ENCODE measurements around the gene KIAA0040.

Gene KIAA0040

GRCh38 chr1:175200678-175201521 is 8.3 kb upstream of the KIAA0040 start:
- no peak for DNase-seq

DNA sequence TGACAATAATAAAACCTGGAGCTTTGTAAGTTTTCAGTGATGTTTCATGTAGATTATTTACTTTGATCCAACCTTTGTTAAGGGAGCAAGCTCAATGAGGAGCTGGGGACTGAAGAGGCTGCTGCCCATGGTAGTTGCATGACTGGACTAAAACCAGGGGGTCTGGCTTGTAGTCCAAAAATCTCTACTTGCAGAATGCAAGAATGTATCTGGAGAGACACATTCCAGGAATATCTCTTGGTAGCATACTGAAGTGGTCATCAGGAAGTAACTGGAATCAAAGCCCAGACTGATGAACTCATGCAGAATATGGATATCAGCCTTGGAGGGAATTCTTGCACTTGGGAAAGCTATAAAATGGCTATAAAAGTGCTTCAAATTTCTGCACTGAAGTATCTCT is 5.8 kb upstream of the KIAA0040 start:
- no peak for DNase-seq

GRCh38 chr1:175197531-175197930 is 5.0 kb upstream of the KIAA0040 start:
- DNase-seq, result no peak

GRCh38 chr1:175195798-175196197 is 3.2 kb upstream of the KIAA0040 start:
- DNase-seq, result no peak

DNA sequence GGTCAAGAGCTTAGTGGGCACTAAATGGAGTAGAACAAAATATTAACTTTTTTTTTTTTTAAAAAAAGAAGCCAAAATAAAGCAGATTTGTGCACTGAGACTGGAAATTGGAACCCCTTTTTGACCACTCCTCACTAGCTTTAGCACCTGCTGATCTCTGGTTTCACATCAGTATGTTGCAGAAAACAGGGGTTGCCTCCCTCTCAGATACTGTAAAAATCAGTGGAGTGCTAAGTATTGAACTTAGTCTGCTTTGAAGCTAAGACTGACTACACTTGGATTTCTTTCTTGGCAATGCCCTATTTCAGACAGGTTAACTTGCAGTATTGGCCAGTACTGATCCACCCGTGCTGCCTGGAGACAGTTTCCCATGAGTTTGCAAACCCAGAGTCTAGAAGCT is 2.7 kb upstream of the KIAA0040 start:
- no peak for DNase-seq

- DNase-seq, result no peak
Observed at GRCh38 chr1:175193527-175193910, 943 bp upstream of the KIAA0040 start.

DNA sequence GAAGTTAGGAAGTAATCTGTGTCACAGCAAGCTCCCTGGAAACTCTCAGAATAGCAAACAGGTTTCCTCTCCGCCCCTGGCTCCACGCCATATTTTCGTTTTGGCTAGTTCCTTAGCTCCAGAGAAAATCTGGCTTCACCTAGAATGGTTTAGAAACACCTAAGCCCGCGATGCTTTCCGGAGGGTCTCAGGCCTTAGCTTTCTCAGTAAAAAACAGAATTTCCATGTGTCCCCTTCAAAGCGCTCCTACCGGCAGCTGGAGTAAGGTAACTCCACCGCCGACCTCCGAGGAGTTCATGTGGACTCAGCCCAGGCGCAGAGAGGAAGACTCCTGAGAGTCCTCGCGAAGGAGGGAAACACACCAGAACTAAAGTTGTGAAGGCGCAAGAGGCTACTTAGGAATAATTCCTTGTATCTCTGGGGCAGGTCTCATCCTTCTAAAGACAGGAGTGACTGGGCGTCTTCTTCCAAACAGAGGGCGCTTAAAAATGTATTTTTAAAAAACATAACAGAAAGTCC is 406 bp downstream of the KIAA0040 start:
- peak; percentile 59 for DNase-seq

- peak; percentile 32 for DNase-seq
Observed at GRCh38 chr1:175191659-175192058, 917 bp downstream of the KIAA0040 start.

- DNase-seq, result peak; percentile 71
Observed at GRCh38 chr1:175188936-175189335, 3.6 kb downstream of the KIAA0040 start.

DNA sequence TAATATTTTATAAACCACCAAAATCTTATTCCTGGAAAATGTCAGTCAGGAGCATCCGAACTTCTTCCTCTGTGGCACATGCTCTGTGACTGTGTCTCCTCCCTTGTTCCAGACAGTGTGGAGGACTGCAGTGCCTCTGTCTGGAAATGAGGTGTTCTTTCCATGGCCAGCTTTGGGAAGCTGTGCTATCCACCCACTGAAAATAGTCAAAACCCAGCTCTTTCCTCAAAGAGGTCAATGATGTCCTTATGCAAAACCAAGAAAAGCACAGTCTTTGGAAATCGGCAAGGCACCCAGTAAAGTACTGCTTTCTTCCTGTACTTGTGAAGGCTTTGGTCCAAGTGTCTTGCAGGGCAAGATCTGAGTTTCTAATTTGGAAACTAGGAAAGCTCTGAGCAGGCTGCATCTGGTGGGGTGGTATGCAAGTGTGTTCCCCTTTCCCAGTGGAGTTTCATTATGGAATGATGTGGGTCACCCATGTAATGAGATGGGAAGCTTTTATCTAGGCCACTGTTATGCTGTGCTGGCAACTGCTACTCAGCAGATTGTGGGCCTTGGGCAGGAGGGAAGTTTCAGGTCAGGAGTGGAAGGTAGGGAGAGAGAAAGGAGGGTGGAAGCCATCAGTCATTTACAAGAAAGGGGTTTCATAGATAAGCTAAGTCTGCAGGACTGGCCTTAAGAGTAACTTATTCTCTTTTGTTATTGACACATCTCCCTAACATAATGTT is 6.0 kb downstream of the KIAA0040 start:
- no peak for DNase-seq

GRCh38 chr1:175185903-175186302 is 6.7 kb downstream of the KIAA0040 start:
- DNase-seq, result no peak

DNA sequence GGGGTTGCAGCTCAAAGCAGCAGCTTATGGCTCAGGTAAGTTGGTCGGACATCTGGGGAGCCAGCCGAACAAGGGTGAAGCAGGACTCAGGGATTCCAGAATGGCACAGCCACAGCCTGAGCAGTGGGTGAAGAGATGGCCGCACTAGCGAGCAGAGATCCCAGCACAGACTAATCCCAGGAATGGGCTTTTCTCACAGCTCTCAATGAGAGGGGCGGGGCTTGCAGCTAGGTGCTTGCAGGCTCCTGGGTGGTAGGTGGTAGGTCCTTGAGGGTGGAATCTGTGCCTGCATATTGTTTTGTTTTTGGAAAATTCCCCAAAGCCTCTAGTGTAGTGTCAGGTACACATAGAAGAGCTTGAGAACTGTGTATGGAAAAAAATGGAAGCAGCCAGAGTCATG is 9.0 kb downstream of the KIAA0040 start:
- DNase-seq, result no peak

DNA sequence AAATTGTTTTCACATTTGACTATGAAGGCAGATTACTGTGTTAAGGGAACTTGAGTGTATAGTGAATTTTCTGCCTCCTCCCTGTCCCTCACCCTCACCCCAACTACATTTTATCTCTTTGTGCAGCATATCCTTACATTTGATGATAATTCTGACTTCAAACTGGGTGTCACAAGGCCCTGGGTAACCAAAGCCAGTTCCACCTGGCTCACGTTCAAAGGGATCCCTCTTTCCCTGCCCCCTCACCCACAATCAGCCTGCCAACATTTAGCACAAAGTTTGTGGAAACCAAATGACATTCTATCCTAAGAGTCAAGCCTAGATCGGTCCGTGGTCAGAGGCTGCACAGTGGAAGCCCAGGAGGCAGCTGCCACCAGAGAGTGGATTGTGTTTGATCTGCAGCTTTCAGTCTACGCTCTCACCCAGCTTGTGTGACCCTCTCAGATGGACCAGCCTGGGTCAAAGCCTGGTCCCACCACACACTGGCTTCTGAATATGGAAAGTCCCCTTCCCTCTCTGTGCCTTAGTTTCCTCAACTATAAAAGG is 10.3 kb downstream of the KIAA0040 start:
- no peak for DNase-seq

DNA sequence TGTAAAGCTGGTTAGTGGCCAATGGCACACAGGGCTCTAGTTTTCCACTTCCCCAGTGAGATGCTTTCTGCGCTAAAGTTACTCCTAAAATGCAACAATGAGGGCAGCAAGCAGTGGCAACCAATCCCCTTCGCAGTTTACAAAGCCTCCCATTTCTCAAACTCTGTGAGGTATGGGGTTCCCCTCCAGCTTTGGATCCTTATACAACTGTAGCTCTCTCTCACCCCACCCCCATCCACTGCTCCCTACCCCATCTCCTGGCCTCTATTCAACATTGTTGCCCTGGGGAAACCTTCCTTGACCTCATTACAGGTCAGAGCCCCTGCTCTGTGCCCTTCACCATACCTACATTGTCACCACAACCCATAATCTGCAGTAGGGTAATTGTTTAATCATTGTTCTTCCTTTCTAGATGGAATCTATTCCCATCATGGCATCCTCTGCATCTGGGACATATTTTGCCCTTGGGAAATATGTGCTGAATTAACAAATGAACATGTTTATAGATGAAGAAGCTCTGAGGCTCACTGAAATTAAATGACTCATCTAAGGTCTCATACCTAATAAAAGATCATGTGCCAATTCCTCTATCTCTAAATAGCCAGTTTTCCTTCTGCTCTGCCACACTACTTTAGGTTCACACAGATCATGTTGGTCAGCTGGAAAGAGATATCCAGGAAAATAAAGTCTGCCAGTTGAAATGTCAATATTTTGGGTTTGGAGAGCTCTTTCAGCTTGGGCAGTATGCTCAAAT is 12.6 kb downstream of the KIAA0040 start:
- no peak for DNase-seq

DNA sequence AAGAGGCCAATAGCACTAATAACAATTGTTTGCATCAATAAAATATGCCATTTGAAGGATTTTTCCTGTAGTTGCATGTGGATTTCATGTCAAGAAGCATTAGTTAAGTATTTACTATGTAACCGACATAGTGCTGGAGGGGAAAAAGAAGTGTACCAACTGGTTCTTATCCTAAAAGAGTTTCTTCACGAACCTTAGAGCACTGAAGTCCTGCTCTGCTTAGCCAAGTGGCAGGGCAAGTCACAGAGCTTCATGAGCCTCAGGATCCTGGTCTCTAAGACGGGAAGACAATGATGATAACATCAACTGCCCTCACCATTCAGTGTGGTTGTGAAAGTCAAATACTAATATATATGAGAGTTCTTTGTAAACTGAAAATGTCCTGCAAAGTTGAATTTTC is 14.1 kb downstream of the KIAA0040 start:
- DNase-seq, result no peak

- DNase-seq, result no peak
Observed at GRCh38 chr1:175178056-175178455, 14.5 kb downstream of the KIAA0040 start.

- no peak for DNase-seq
Observed at GRCh38 chr1:175176246-175176645, 16.3 kb downstream of the KIAA0040 start.

DNA sequence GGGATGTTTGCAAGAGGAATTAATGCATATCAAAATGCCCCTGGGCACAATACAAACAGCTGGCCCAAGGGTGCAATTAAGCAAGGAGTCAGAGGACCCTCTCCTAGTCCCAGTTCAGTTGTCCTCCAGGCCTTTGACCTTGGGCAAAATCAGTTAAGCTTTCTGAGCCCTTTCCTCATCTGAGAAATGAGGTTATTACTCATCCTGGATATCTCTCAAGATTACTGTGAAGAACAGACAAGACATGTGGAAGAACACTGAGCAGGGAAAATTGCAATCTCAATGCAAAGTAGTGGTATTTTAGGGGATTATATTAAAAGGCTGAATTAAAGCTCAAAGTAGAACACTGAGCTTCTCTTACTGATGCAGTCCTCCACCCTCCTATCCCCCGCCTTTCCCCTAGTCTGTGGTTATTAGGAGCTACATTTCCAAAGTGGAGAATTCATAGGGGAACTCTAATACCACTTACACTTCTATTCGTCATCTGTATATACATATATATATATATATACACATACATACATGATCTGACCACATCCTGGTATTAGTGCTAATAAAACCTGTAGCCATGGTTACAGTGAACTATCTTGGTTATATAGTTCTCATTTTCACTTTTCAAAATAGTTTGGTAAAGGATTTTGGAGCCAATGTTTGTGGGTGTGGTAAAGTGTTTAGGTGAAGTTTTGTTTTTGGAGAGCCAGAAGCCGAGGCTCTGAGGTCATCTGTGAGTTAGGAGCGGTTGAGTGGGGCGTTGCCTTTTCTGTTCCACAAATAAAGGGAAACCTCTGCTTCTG is 18.1 kb downstream of the KIAA0040 start:
- no peak for DNase-seq

- DNase-seq, result no peak
Observed at GRCh38 chr1:175173531-175173930, 19.0 kb downstream of the KIAA0040 start.

DNA sequence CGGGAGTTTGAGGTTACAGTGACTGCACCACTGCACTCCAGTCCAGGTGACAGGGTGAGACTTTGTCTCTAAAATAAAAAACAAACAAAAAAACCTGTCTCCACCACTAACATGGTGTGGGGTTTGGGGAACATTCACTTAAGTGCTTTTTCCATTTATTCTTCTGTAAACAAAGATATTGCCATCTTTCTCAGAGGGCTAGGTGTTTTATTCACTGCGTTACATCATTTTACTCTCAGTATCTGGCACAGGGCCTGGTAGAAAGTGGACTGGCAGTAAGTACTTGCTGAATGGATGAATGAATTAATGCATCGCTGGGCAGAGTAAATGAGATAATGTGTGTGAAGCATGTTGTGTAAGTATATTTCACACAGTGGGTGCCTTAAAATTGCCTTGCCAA is 20.1 kb downstream of the KIAA0040 start:
- DNase-seq, result no peak

GRCh38 chr1:175171036-175171913 is 21.3 kb downstream of the KIAA0040 start:
- no peak for DNase-seq

Measured in activated CD4-positive, alpha-beta T cell treated with anti-CD3 and anti-CD28 coated beads for 48 hours (primary cell).